Measurements from ENCODE around the gene SF1.

- TF ChIP-seq LEF1 (IDR thresholded peaks at IDR 0.05; ENCODE audit: borderline replicate concordance) (no peak), SP1 (IDR thresholded peaks at IDR 0.05) (no peak), BHLHE40 (IDR thresholded peaks at IDR 0.05; ENCODE audit: borderline replicate concordance) (no peak), ARNT (IDR thresholded peaks at IDR 0.05) (no peak), FOXM1 (IDR thresholded peaks at IDR 0.05; ENCODE audit: borderline replicate concordance) (no peak), HDGF (IDR thresholded peaks at IDR 0.05; ENCODE audit: borderline replicate concordance) (no peak), FOXA1 (IDR thresholded peaks at IDR 0.05) (no peak)
Measured at GRCh38 chr11:64762277-64762673, 16.1 kb downstream of the SF1 start.
